ENCODE results near the gene COL12A1. TPM values are rescaled to one million over a fixed set of nuclear protein-coding genes. Genes with fewer than 3 reads are reported as not detected.

COL12A1 gene
- total and polyA plus RNA-seq, 2 donors = 6.8 to 16.3 TPM

DNA sequence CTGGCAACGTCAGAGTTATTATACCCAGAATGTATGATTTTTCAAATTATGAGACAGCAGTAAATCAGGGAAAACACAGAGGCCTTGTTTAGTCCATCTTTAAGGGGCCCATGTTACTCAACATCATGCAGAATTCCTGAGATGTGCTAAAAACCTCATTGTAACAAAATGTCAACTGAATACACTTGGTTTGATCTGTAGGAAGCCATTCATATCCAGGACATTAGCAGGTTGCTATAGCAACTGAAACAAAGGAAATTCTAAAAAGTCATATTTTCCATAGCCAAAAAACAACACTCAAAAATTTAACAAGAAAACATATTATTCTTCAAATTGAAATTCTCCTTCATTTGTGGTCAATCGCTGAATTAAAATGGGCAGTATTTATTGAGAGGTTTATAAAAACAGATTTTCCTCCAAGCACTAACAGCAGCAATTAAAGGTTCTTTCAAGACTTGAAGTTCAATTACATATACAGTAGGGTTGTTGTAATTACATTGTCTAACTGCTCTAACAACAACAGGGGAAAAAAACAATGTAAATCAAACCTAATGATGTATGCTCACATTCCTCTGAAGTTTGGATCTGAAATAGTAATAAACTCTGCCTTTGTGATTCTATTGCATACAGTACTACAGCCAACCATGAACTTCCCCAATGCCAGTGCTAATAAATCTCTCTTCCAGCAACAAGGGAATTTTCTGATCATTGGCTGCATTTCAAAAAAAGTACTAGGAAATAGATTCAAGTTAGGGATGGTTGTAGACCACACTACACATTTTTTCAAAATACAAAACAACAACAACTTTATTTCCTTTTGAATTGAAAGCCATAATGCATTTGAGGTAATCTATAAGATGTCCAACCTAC lies 34.9 kb downstream of the COL12A1 start:
- WGBS = 67% methylated on average over 2 of the region's 2 CpGs
- Histone ChIP-seq H3K27ac (ENCODE audit: low read depth in 1 of 2, low read length in 1 of 2) (no peak overlapping the region), H3K9me3 (ENCODE audit: control insufficient read depth in 2 of 2, insufficient read depth in 1 of 2, low read length in 1 of 2) (no peaks in the 10 kb centered on the region), H3K36me3 (ENCODE audit: control insufficient read depth in 2 of 2, insufficient read depth in 2 of 2, low read length in 1 of 2) (no peaks in the 10 kb centered on the region), H3K27me3 (ENCODE audit: control insufficient read depth in 2 of 2, insufficient read depth in 1 of 2, low read length in 1 of 2) (no peaks in the 10 kb centered on the region), H3K4me3 (ENCODE audit: low read length in 2 of 2) (no peak overlapping the region), H3K4me1 (ENCODE audit: control insufficient read depth in 2 of 2, insufficient read depth in 2 of 2, low read length in 2 of 2) (no peaks in the 10 kb centered on the region)
- no peak for DNase-seq (ENCODE audit: low read depth in 6 of 9, low spot score in 9 of 9)

DNA sequence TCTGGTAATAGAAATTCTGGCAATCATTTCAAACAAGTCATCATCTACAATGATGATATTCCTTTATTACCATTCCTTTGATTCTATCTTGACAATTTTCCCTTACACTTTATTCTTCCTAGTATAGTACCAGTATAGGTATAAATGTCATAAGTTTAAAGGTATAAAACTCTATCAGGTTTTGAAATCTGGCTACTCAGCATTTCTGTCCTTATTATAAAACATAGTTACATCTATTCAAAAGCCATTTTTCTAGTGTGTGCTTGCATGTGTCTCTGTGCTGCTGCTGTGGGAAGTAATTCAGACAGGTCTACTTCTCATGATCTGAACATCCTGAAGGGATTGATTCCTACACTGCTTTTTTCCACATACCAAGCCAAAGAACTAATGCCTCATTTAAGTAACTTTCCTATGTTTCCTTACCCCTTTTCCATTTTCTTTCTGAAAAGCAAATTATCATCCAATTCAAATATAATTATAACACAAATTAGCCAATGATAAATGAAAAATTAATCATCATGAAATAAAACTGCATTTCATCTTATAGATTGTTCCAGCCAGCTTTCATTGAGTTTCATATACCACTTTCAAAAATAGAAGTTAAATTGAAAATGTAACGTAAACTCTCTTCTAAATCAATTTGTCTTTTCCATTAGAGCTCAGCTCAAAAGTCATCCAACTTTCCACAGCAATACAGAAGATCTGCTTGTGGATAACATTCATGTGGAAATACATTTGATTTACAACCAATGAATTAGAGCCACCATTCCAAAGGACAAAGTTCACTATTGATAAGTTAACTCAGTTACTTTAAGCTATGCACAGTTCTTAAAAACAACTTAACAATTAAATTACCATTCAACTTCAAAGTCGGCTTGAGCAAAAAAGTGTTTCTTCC lies 35.9 kb downstream of the COL12A1 start:
- 94% methylated on average over 2 of the region's 2 CpGs for WGBS
- Histone ChIP-seq H3K27ac (ENCODE audit: low read depth in 1 of 2, low read length in 1 of 2) (no peak overlapping the region), H3K9me3 (ENCODE audit: control insufficient read depth in 2 of 2, insufficient read depth in 1 of 2, low read length in 1 of 2) (no peaks in the 10 kb centered on the region), H3K4me3 (ENCODE audit: low read length in 2 of 2) (no peak overlapping the region), H3K36me3 (ENCODE audit: control insufficient read depth in 2 of 2, insufficient read depth in 2 of 2, low read length in 1 of 2) (no peaks in the 10 kb centered on the region), H3K4me1 (ENCODE audit: control insufficient read depth in 2 of 2, insufficient read depth in 2 of 2, low read length in 2 of 2) (no peaks in the 10 kb centered on the region), H3K27me3 (ENCODE audit: control insufficient read depth in 2 of 2, insufficient read depth in 1 of 2, low read length in 1 of 2) (no peaks in the 10 kb centered on the region)
- no peak for DNase-seq (ENCODE audit: low read depth in 6 of 9, low spot score in 9 of 9)

DNA sequence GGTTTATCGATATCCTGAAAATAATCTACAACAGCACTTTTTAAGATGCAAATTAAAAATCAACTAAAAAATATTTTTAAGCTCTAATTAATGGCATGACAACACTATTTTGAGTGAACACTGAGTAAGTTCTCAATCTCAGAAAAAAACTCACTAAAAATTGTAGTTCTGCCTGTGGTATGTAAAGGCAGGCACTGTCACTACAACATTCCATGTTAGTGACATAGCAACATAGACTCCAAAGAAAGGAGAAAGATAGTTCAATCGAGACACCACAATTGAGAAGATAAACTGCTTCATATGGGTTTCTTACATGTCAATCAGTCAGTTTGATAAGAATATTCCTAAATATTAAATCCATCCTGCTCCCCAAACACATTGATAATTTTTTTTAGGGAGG lies 38.0 kb downstream of the COL12A1 start:
- H3K4me1 ChIP-seq (ENCODE audit: control insufficient read depth in 2 of 2, insufficient read depth in 2 of 2, low read length in 2 of 2) = no peaks in the 10 kb centered on the region
- no peak overlapping the region for H3K4me3 ChIP-seq (ENCODE audit: low read length in 2 of 2)
- H3K27me3 ChIP-seq (ENCODE audit: control insufficient read depth in 2 of 2, insufficient read depth in 1 of 2, low read length in 1 of 2) = no peaks in the 10 kb centered on the region
- no peak for DNase-seq (ENCODE audit: low read depth in 6 of 9, low spot score in 9 of 9)
- no peak overlapping the region for H3K27ac ChIP-seq (ENCODE audit: low read depth in 1 of 2, low read length in 1 of 2)
- WGBS = 91% methylated on average over 2 of the region's 2 CpGs
- H3K9me3 ChIP-seq (ENCODE audit: control insufficient read depth in 2 of 2, insufficient read depth in 1 of 2, low read length in 1 of 2) = no peaks in the 10 kb centered on the region
- no peaks in the 10 kb centered on the region for H3K36me3 ChIP-seq (ENCODE audit: control insufficient read depth in 2 of 2, insufficient read depth in 2 of 2, low read length in 1 of 2)

DNA sequence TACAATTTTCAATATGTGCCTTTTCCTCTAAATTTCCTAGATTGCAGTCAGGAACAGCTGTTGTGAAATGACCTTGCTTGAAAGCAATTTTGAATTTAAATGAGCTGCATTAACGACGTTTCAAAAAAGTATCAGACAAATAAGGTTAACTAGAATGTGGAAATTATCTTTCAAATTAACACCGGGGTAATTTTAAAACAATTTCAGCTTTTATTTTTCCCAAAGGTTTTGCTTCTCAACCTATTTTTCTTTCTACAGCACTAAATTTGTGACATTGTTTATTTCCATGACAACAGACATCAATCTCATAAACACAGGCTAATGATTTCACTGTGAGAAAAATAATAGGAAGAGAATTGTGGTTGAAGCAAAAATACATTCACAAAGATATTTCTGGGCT lies 38.5 kb downstream of the COL12A1 start:
- DNase-seq (ENCODE audit: low read depth in 6 of 9, low spot score in 9 of 9) = no peak
- no peaks in the 10 kb centered on the region for H3K9me3 ChIP-seq (ENCODE audit: control insufficient read depth in 2 of 2, insufficient read depth in 1 of 2, low read length in 1 of 2)
- no peaks in the 10 kb centered on the region for H3K27me3 ChIP-seq (ENCODE audit: control insufficient read depth in 2 of 2, insufficient read depth in 1 of 2, low read length in 1 of 2)
- H3K36me3 ChIP-seq (ENCODE audit: control insufficient read depth in 2 of 2, insufficient read depth in 2 of 2, low read length in 1 of 2) = no peaks in the 10 kb centered on the region
- H3K4me1 ChIP-seq (ENCODE audit: control insufficient read depth in 2 of 2, insufficient read depth in 2 of 2, low read length in 2 of 2) = no peaks in the 10 kb centered on the region
- H3K4me3 ChIP-seq (ENCODE audit: low read length in 2 of 2) = no peak overlapping the region
- H3K27ac ChIP-seq (ENCODE audit: low read depth in 1 of 2, low read length in 1 of 2) = no peak overlapping the region
- 83% methylated on average over 3 of the region's 3 CpGs for WGBS

DNA sequence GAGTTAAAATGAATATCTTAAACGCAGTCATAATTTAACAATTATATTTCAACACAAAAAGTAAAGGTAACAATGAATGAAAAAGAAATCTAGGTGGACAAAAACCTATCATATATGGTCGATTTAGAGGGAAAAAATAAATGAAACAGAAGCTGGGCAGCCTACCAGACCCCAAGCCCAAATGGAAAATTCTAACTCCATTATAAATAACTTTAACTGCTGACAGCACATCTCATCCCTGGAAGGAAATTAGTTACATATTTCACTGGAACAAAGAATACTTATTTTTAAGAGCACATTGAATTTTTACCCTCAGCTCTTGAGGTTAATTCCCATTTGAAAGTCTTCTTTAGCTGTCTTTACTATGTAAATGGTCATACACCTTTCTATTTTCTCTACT lies 39.1 kb downstream of the COL12A1 start:
- Histone ChIP-seq H3K36me3 (ENCODE audit: control insufficient read depth in 2 of 2, insufficient read depth in 2 of 2, low read length in 1 of 2) (no peaks in the 10 kb centered on the region), H3K27ac (ENCODE audit: low read depth in 1 of 2, low read length in 1 of 2) (no peak overlapping the region), H3K4me1 (ENCODE audit: control insufficient read depth in 2 of 2, insufficient read depth in 2 of 2, low read length in 2 of 2) (no peaks in the 10 kb centered on the region), H3K27me3 (ENCODE audit: control insufficient read depth in 2 of 2, insufficient read depth in 1 of 2, low read length in 1 of 2) (no peaks in the 10 kb centered on the region), H3K9me3 (ENCODE audit: control insufficient read depth in 2 of 2, insufficient read depth in 1 of 2, low read length in 1 of 2) (no peaks in the 10 kb centered on the region), H3K4me3 (ENCODE audit: low read length in 2 of 2) (no peak overlapping the region)
- no peak for DNase-seq (ENCODE audit: low read depth in 6 of 9, low spot score in 9 of 9)
- 88% methylated on average over 2 of the region's 2 CpGs for WGBS

DNA sequence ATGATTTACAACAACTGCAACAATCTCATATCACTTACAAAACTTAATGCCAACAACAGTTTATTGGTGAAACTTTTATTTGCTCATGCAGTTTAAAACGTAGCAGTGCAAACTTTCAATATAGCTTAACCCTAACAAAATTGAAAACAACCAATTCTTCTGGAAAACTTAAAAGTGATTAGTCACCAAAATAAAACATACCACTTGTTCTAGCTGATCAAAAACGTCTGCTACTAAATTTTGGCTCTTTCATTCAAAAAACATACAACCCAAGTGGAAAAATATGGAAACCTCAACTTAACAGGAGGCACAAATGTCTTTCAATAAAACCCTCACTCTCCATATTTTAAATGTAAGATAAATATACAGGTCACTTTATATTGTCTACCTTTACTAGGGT lies 39.6 kb downstream of the COL12A1 start:
- Histone ChIP-seq H3K4me1 (ENCODE audit: control insufficient read depth in 2 of 2, insufficient read depth in 2 of 2, low read length in 2 of 2) (no peaks in the 10 kb centered on the region), H3K27ac (ENCODE audit: low read depth in 1 of 2, low read length in 1 of 2) (no peak overlapping the region), H3K27me3 (ENCODE audit: control insufficient read depth in 2 of 2, insufficient read depth in 1 of 2, low read length in 1 of 2) (no peaks in the 10 kb centered on the region), H3K9me3 (ENCODE audit: control insufficient read depth in 2 of 2, insufficient read depth in 1 of 2, low read length in 1 of 2) (no peaks in the 10 kb centered on the region), H3K36me3 (ENCODE audit: control insufficient read depth in 2 of 2, insufficient read depth in 2 of 2, low read length in 1 of 2) (no peaks in the 10 kb centered on the region), H3K4me3 (ENCODE audit: low read length in 2 of 2) (no peak overlapping the region)
- 68% methylated on average over 2 of the region's 2 CpGs for WGBS
- DNase-seq (ENCODE audit: low read depth in 6 of 9, low spot score in 9 of 9) = no peak

DNA sequence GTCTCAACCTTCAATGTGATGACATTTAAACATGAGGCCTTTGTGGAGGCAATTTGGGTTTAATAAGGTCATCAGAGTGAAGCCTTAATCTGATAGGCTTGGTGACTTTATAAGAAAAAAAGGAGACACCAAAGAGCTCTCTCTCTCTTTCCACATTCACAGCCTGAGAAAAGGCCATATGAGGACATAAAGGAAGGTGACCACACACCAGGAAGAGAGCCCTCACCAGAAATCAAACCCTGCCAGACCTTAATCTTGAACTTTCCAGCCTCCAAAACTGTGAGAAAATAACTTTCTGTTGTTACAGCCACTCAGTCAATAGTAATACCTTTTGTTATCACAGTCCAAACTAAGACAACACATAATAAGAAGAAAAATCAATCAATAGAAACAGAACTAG lies 47.7 kb downstream of the COL12A1 start:
- no peaks in the 10 kb centered on the region for H3K36me3 ChIP-seq (ENCODE audit: control insufficient read depth in 2 of 2, insufficient read depth in 2 of 2, low read length in 1 of 2)
- no peaks in the 10 kb centered on the region for H3K9me3 ChIP-seq (ENCODE audit: control insufficient read depth in 2 of 2, insufficient read depth in 1 of 2, low read length in 1 of 2)
- no peak overlapping the region for H3K4me3 ChIP-seq (ENCODE audit: low read length in 2 of 2)
- no peak for DNase-seq (ENCODE audit: low read depth in 6 of 9, low spot score in 9 of 9)
- no peaks in the 10 kb centered on the region for H3K27me3 ChIP-seq (ENCODE audit: control insufficient read depth in 2 of 2, insufficient read depth in 1 of 2, low read length in 1 of 2)
- no peaks in the 10 kb centered on the region for H3K4me1 ChIP-seq (ENCODE audit: control insufficient read depth in 2 of 2, insufficient read depth in 2 of 2, low read length in 2 of 2)
- H3K27ac ChIP-seq (ENCODE audit: low read depth in 1 of 2, low read length in 1 of 2) = no peak overlapping the region

DNA sequence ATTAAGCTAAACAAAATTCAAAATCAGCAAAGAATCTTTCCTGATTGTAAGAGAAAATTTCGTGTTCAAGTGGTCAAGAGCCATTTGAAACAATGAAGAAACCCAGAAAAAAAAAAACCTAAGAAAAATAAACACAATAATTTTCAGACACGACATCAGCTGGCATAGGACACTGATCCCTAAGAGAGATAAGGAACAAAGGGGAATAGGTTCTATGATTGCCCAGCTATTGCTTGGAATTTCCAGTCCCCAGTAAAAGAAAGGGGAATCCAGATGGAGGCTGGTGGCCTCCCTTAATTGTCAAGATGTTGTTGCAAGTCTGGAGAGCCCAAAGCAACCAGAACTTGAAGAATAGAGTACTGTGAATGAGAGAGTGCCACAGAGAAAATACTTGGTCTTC lies 48.5 kb downstream of the COL12A1 start:
- no peaks in the 10 kb centered on the region for H3K27me3 ChIP-seq (ENCODE audit: control insufficient read depth in 2 of 2, insufficient read depth in 1 of 2, low read length in 1 of 2)
- no peaks in the 10 kb centered on the region for H3K4me1 ChIP-seq (ENCODE audit: control insufficient read depth in 2 of 2, insufficient read depth in 2 of 2, low read length in 2 of 2)
- DNase-seq (ENCODE audit: low read depth in 6 of 9, low spot score in 9 of 9) = no peak
- no peaks in the 10 kb centered on the region for H3K9me3 ChIP-seq (ENCODE audit: control insufficient read depth in 2 of 2, insufficient read depth in 1 of 2, low read length in 1 of 2)
- H3K27ac ChIP-seq (ENCODE audit: low read depth in 1 of 2, low read length in 1 of 2) = no peak overlapping the region
- 48% methylated on average over 2 of the region's 2 CpGs for WGBS
- H3K4me3 ChIP-seq (ENCODE audit: low read length in 2 of 2) = no peak overlapping the region
- H3K36me3 ChIP-seq (ENCODE audit: control insufficient read depth in 2 of 2, insufficient read depth in 2 of 2, low read length in 1 of 2) = no peaks in the 10 kb centered on the region

DNA sequence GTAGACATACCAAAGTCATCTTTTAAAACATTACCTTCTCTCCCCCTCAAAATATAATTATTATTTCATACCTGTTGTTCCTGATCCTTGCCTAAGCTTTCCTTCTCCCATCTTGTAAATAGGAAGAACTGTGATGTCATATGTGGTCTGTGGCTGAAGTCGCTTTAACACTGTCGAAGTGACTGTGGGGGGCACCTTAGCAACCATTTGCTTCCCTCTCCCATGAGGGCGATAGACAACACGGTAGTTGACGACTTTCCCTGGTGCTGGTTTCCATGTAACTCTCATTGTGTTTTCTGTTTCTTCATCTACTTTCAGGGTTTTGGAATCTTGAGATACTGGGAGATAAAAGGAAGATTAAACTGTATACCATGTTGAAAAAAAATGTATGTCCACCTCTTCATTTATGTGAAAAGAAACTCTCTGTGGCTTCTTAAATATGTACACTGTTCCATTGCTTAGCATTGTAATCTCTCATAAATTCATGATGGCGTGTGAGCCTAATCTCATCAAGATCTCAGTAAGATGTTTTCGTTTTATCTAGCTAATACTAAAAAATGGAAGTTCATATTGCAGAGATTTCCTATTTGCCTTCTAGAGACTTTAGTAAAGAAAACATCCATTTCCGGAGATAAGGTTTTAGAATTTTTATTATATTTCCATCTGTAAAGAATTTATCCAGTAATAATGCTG lies 49.5 kb downstream of the COL12A1 start:
- 92% methylated on average over 8 of the region's 8 CpGs for WGBS
- Histone ChIP-seq H3K4me3 (ENCODE audit: low read length in 2 of 2) (no peak overlapping the region), H3K9me3 (ENCODE audit: control insufficient read depth in 2 of 2, insufficient read depth in 1 of 2, low read length in 1 of 2) (no peaks in the 10 kb centered on the region), H3K27me3 (ENCODE audit: control insufficient read depth in 2 of 2, insufficient read depth in 1 of 2, low read length in 1 of 2) (no peaks in the 10 kb centered on the region), H3K4me1 (ENCODE audit: control insufficient read depth in 2 of 2, insufficient read depth in 2 of 2, low read length in 2 of 2) (no peaks in the 10 kb centered on the region), H3K36me3 (ENCODE audit: control insufficient read depth in 2 of 2, insufficient read depth in 2 of 2, low read length in 1 of 2) (no peaks in the 10 kb centered on the region), H3K27ac (ENCODE audit: low read depth in 1 of 2, low read length in 1 of 2) (no peak overlapping the region)
- DNase-seq (ENCODE audit: low read depth in 6 of 9, low spot score in 9 of 9) = no peak

All from thymus (tissue), 11 donors.